Transverse colon (tissue), 1 donor: ENCODE data around the gene RASL10B.

Experiments
- EP300 ChIP-seq: sonication (generic); formaldehyde crosslinking; IDR thresholded peaks from one replicate; pipeline ENCODE4 v1.6.1; 2017; ENCODE audit warnings: antibody characterized with exemption, low read depth
- POLR2A ChIP-seq: fragments of 450-650 bp; IDR thresholded peaks from one replicate; pipeline ENCODE4 v1.6.1; 2016; ENCODE audit warnings: antibody characterized with exemption, mild to moderate bottlenecking, moderate library complexity

- TF ChIP-seq POLR2A: no peak
- TF ChIP-seq EP300: no peak
Measured at GRCh38 chr17:35698800-35699199, 32.6 kb upstream of the RASL10B start.
